HuH-7 (cell line): ENCODE data around the gene RIPPLY3.
"Not testable (repeated sequence)": the region's sequence is repeated elsewhere in the genome, so short reads cannot be mapped to it uniquely, and the experiment has no call there.

Experiments used
- DNase-seq: peaks from one replicate; pipeline ENCODE4 v3.0.0; 2011; ENCODE audit warnings: low spot score

Gene RIPPLY3

DNA sequence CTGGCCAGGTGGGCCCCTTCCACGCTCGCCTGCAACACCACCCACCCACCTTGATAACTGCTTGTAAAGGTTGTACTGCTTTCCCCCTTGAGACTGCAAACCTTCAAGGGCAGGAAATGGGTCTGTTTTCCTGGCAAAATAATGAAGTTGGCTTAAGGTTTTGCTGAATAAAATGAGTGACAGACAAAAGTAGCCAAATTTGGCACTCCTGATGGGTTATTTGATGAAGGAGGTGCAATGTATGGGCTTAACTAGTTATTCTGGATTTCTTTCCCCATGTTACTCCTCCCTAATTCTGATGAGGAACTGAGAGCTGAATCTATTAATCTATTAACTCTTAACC lies 25.5 kb upstream of the RIPPLY3 start:
- DNase-seq = no peak

DNA sequence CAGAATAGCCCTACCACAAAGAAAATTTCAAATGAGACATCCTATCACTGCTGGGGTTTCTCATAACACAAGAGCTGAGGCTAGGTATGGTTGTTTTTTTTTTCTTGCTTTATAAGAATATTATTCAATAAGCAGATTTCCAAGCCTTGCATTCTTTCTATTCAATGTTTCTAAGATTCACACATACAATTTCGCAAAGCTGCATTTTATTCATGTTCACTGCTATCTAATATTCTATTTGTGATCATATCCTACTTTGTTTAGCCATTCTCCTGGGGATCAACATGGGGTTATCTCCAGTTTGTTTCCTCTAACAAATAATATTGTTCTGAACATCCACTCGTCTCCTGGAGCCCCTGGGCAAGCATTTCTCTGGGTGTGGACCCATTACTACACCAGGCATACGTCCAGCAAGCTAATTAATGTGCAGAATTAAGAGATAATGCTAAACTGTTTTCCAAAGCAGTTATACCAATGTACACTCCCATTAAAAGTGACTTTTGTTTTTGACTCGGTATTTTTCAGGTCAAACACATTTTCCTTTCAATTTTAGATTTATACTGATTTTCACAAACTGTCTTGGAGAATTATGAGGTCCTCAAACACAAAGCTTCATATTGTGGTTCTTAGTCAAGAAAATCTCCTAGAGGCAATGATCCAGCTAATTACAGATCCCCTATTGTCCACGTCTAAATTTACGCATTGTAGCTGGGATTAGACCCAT lies 24.4 kb upstream of the RIPPLY3 start:
- DNase-seq = no peak

- DNase-seq = no peak
These were observed 20.5 kb upstream of the RIPPLY3 start for GRCh38 chr21:36985751-36986594.

- no peak for DNase-seq
These were observed 18.7 kb upstream of the RIPPLY3 start for GRCh38 chr21:36987845-36988244.

- DNase-seq = no peak
These were observed 18.0 kb upstream of the RIPPLY3 start for GRCh38 chr21:36988536-36988935.

DNA sequence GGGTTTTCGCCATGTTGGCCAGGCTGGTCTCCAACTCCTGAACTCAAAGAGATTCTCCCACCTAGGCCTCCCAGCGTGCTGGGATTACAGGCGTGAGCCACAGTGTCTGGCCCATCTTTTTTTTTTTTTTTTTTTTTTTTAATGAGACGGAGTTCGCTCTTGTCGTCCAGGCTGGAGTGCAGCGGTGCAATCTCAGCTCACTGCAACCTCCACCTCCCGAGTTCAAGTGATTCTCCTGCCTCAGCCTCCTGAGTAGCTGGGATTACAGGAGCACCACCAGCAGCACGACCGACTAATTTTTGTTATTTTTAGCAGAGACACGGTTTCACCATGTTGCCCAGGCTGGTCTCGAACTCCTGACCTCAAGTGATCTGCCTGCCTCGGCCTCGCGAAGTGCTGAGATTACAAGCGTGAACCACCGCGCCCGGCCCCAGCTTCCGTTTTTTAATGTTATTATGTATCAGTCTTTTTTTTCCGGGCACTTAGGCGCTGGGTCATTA lies 17.3 kb upstream of the RIPPLY3 start:
- not testable (repeated sequence) for DNase-seq

GRCh38 chr21:36989699-36990507 lies 16.6 kb upstream of the RIPPLY3 start:
- DNase-seq = peak; percentile 96

DNA sequence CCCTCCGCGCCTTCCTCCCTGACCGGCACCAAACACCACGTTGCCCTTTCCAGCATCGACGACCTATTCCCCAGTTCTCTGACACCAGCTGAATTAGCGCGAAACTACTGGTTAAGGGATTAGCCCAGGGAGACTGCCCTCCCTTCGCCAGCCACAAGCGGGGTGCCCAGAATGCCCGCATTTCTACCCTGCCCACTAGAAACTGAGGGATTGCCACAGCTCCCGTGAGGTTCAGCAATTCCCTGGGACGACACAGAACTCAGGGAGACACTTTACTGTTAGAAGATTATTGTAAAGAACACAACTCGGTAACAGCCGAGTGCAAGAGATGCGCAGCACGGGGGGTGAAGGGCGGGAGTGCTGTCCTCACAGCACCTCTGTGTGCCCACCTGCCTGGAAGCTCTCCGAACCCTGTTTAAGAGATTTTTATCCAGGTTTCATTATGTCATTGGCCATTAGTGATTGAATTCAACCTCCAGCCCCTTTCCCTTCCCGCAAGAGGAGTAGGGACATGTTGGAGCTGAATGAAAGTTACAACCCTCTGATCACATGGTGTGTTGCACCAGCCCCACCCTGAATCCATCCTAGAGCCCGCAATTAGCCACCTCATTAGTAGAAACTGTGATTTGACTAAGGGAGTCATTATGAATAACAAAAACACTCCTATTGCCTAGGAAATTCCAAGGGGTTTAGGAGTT lies 15.8 kb upstream of the RIPPLY3 start:
- no peak for DNase-seq

DNA sequence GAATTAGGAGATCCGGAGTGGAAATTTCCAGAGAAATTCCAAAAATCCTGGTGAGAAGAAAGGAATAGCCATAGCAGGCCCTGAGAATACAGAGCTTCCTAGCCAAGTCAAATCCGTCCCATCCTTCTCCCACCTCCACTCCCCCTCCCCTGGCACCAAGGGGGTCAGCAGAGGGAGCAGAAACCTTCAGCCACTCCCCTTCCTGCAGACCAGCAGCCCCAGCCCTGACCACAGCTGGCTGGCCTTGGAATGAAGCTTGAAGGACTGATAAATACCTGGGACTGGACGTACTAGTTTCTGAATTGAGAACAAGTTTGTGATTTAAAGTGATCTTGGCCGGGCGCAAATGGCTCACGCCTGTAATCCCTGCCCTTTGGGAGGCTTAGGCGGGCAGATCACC lies 13.8 kb upstream of the RIPPLY3 start:
- DNase-seq = no peak

DNA sequence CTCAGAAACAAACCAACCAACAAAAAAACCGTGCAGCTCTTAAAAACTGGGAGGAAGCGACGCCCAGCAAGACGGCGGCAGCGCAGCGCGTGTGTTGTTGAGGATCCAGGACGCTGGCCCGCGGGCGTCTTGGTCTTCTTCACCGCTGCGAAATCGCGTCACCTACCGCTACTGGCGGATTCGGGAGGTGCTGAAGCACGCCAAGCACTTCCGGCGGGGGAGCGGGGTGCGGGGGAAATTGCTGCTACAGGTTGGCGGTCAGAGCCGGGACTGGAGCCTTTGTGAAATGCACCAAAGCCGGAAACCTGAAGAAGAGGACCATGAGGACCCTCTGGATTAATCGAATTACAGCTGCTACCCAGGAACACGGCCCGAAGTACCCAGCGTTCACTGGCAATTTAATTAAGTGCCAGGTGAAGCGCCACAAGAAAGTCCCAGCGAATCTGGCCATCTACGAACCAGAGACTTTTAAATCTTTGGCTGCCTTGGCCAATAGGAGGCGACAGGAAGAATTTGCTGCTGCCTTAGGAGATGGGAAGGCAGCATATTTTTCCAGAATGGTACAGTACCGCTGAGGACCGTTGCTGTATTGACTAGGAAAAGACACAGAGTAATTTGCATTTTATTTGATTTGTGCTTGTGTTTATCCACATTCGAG lies 11.9 kb upstream of the RIPPLY3 start:
- DNase-seq = no peak

DNA sequence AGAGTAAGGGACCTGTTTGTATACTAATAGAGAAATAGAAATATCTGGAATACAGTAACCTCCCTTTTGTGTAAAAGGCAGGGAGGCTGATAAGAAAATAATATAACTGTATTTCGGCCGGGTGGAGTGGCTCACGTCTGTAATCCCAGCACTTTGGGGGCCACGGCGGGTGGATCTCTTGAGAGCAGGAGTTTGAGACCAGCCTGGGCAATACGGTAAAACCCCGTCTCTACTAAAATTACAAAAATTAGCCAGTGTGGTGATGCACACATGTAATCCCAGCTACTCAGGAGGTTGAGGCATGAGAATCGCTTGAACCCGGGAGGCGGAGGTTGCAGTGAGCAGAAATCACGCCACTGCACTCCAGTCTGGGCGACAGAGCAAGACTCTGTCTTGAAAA lies 11.2 kb upstream of the RIPPLY3 start:
- DNase-seq = not testable (repeated sequence)

- DNase-seq = no peak
These were observed 7.2 kb upstream of the RIPPLY3 start for GRCh38 chr21:36999131-36999898.

DNA sequence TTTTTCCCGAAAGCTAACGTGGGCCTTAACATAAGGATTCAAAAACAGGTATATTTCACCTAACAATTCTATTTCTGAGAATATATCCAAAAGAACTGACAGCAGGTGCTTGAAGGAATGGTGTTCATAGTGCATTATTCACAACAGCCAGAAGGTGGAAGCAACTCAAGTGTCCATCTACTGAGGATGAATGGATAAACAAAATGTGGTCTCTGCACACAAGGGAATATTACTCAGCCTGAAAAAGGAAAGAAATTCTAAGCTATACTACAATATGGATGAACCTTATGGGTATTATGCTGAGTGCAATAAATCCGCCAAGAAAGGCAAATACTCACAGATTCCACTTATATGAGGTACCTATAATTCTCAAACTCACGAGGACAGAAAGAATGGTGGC lies 6.1 kb upstream of the RIPPLY3 start:
- DNase-seq = no peak

DNA sequence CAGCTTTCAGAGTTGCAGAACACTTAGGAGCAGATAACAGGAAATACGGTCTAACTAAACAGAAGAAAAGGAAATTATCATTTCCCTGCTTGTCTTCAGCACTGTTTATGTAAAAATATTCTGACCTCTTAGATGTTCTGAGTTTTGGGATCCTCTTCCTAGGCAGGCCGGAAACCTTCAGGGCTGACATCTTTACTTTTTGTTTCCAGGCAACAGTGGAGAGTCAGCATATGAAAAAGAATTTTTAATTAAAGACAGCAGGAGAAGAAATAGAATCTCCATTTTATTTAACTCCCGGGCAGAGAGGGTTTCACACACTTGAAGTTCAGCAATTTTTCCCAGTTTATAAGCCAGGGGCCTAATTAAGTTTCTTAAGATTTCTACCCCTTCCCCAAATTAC lies 5.1 kb upstream of the RIPPLY3 start:
- no peak for DNase-seq

DNA sequence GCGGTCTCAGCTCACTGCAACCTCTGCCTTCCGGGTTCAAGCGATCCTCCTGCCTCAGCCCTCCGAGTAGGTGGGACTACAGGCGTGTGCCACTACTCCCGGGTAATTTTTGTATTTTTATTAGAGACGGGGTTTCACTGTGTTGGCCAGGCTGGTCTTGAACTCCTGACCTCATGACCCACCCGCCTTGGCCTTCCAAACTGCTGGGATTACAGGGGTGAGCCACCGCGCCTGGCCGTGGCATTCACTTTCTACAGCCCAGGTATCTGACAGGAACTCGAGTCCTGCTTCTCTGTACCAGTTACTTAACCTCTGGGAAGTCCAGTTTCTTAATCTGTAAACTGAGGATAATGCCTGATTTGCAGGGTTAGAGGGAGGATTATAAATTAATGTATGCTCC lies 3.7 kb upstream of the RIPPLY3 start:
- not testable (repeated sequence) for DNase-seq

DNA sequence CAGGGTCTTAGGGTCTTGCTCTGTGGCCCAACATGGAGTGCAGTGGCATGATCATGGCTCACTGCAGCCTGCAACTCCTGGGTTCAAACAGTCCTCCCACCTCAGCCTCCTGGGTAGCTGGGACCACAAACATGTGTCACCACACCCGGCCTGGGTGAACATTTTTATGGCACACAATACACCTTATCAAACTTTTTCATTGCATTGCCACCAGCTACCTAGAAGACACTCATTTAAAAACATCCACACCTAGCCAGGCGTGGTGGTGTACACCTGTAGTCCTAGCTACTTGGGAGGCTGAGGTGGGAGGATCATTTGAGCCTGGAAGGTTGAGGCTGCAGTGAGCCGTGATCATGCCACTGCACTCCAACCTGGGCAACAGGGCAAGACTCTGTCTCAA lies 2.6 kb upstream of the RIPPLY3 start:
- not testable (repeated sequence) for DNase-seq

- no peak for DNase-seq
These were observed 685 bp upstream of the RIPPLY3 start for GRCh38 chr21:37005548-37006485.

GRCh38 chr21:37008724-37009123 lies 2.2 kb downstream of the RIPPLY3 start:
- DNase-seq = no peak

DNA sequence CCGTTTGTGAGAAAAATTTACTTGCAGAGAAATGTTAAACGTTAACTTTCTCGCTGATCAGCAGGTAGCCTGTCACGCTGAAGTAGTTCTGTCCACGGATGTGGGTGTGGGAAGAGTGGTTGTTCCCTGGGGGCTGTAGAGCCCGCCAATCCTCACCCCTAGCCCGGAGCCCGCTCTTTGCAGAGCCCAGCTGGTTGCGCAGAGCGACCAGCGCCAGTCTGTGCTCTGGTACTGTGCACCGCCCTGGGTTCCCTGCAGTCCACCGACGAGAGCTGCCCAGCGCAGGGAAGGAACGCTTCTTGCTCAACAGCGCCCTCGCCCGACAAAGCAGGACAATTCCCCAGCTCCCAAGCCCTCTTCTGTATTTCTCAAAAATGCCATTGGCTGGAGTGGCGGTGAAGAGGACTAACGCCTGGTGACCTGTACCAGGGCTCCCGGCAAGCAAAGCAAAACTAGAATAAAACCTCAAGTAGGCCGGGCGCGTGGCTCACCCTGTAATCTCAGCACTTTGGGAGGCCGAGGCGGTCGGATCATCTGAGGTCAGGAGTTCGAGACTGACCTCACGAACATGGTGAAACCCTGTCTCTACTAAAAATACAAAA lies 3.3 kb downstream of the RIPPLY3 start:
- DNase-seq = peak; percentile 83
